SK-N-SH treated with all-trans-retinoic acid at 6 μM for 48 hours (cell line): ENCODE results near the gene PTPRCAP.

Experiments used
- ATAC-seq: fragments of 200-7000 bp; cut with Tn5 transposase; 3 replicates; pipeline ENCODE4 v1.9.1; 2020; ENCODE audit warnings: mild to moderate bottlenecking, moderate library complexity
- ARNTL ChIP-seq: fragments of 450-650 bp; formaldehyde crosslinking; IDR thresholded peaks from 2 replicates; pipeline ENCODE4 v1.5.0; 2020; ENCODE audit warnings: low read depth, mild to moderate bottlenecking, moderate library complexity, borderline replicate concordance
- BACH2 ChIP-seq: fragments of 250-450 bp; sonication (Bioruptor Pico); IDR thresholded peaks from 2 replicates; pipeline ENCODE4 v1.9.0; 2021; ENCODE audit warnings: mild to moderate bottlenecking, borderline replicate concordance
- CREB5 ChIP-seq: fragments of 250-450 bp; sonication (Bioruptor Pico); IDR thresholded peaks from 2 replicates; pipeline ENCODE4 v1.5.1; 2020; ENCODE audit warnings: low read depth, mild to moderate bottlenecking, moderate library complexity
- CSDC2 ChIP-seq: fragments of 250-450 bp; sonication (Bioruptor Pico); IDR thresholded peaks from 2 replicates; pipeline ENCODE4 v1.5.0; 2020; ENCODE audit warnings: mild to moderate bottlenecking, moderate library complexity
- CSRNP3 ChIP-seq: fragments of 250-450 bp; sonication (Bioruptor Pico); IDR thresholded peaks from 2 replicates; pipeline ENCODE4 v1.5.1; 2021; ENCODE audit warnings: mild to moderate bottlenecking, moderate library complexity
- ESRRG ChIP-seq: fragments of 250-450 bp; sonication (Bioruptor Pico); IDR thresholded peaks from 2 replicates; pipeline ENCODE4 v1.6.1; 2021; ENCODE audit warnings: mild to moderate bottlenecking
- GLIS3 ChIP-seq: fragments of 250-450 bp; sonication (Bioruptor Pico); IDR thresholded peaks from 2 replicates; pipeline ENCODE4 v1.5.0; 2020; ENCODE audit warnings: mild to moderate bottlenecking, moderate library complexity
- PPARA ChIP-seq: fragments of 250-450 bp; sonication (Bioruptor Pico); IDR thresholded peaks from 2 replicates; pipeline ENCODE4 v1.5.0; 2020; ENCODE audit warnings: mild to moderate bottlenecking, borderline replicate concordance
- RARB ChIP-seq: fragments of 250-450 bp; sonication (Bioruptor Pico); IDR thresholded peaks from 2 replicates; pipeline ENCODE4 v1.8.0; 2021; ENCODE audit warnings: mild to moderate bottlenecking, moderate library complexity
- TCF4 ChIP-seq: fragments of 250-450 bp; sonication (Bioruptor Pico); IDR thresholded peaks from 2 replicates; pipeline ENCODE4 v1.8.0; 2021; ENCODE audit warnings: mild to moderate bottlenecking, moderate library complexity, borderline replicate concordance
- TSHZ2 ChIP-seq: fragments of 250-450 bp; sonication (Bioruptor Pico); IDR thresholded peaks from 2 replicates; pipeline ENCODE4 v1.5.0; 2020; ENCODE audit warnings: mild to moderate bottlenecking, moderate library complexity
- ZC3H10 ChIP-seq: fragments of 250-450 bp; sonication (Bioruptor Pico); IDR thresholded peaks from 2 replicates; pipeline ENCODE4 v1.5.1; 2021; ENCODE audit warnings: mild to moderate bottlenecking, moderate library complexity
- ZFP3 ChIP-seq: fragments of 250-450 bp; sonication (Bioruptor Pico); IDR thresholded peaks from 2 replicates; pipeline ENCODE4 v1.5.0; 2020; ENCODE audit warnings: mild to moderate bottlenecking, moderate library complexity
- ZFP30 ChIP-seq: fragments of 450-650 bp; formaldehyde crosslinking; IDR thresholded peaks from 2 replicates; pipeline ENCODE4 v1.5.0; 2022; ENCODE audit warnings: mild to moderate bottlenecking, moderate library complexity
- ZNF565 ChIP-seq: fragments of 450-650 bp; formaldehyde crosslinking; conservative IDR thresholded peaks from 2 replicates; pipeline ENCODE4 v1.5.0; 2020; ENCODE audit warnings: low read depth, mild to moderate bottlenecking, moderate library complexity
- ZNF70 ChIP-seq: fragments of 450-650 bp; formaldehyde crosslinking; IDR thresholded peaks from 2 replicates; pipeline ENCODE4 v1.5.0; 2020; ENCODE audit warnings: mild to moderate bottlenecking, moderate library complexity
- TF ChIP-seq, protein P1 (sequence below): fragments of 250-450 bp; sonication (Bioruptor Pico); IDR thresholded peaks from 2 replicates; pipeline ENCODE4 v1.8.0; 2021; ENCODE audit warnings: low read depth, mild to moderate bottlenecking, moderate library complexity, borderline replicate concordance
- TF ChIP-seq, protein P2 (sequence below): fragments of 250-450 bp; sonication (Bioruptor Pico); IDR thresholded peaks from 2 replicates; pipeline ENCODE4 v1.8.0; 2020; ENCODE audit warnings: mild to moderate bottlenecking, moderate library complexity, borderline replicate concordance

Gene PTPRCAP

GRCh38 chr11:67470337-67471002 lies 33.0 kb upstream of the PTPRCAP start (continued):
- no peak for TF ChIP-seq CSRNP3
- TF ChIP-seq CSDC2: no peak
- TF ChIP-seq TSHZ2: no peak

GRCh38 chr11:67469508-67469811 lies 32.0 kb upstream of the PTPRCAP start:
- TF ChIP-seq ZFP30 (no peak), ESRRG (CRISPR knock-in tag) (0 out of 2 replicates have a peak, but pooled peaks have one; percentile 18)
- TF ChIP-seq, all 23 proteins: peak for 1
- no peak for ATAC-seq

DNA sequence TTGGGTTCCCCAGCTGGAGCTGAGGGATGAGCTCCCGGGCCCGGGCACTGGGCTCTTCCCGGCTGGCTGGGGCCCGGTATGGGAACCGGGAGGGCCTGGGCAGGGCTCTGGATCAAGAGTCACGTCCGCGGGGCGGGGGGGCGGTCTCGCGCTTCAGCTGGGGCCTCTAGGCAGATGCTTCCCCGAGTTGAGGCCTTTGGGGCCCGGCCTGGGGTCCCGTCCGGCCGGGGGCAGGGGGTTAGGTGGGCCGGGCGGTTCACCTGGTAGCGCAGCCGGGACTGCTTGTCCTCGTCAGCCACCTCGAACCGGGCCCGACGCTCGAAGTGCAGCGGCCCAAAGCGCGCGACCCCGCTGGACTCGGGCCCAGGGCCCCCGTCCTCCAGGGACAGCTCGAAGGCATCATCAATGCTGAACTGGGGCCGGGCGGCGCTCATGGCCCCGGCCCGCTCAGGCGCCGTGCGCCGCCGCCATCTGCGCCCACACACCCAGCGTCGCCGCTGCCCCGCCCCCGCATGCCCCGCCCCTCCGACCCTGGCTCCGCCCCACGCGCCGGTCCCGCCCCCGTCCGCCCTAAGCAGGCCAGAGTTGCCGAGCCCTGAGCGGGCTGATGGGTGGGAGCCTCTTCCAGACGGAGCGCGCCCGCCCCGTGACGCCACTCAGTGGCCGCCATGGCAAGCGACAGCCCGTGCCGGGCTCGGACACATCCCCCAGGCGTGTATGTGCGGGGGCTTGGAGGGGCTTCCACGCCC lies 31.5 kb upstream of the PTPRCAP start, which contains the start of gene TMEM134:
TMEM134 (minus strand) TSS at position 493 of the 749 bp plus-strand sequence; CDS start at position 434, 59 bp downstream.
- TF ChIP-seq ARNTL: no peak
- TF ChIP-seq ESRRG (CRISPR knock-in tag): no peak
- no peak for TF ChIP-seq ZC3H10 (CRISPR knock-in tag)
- TF ChIP-seq RARB (CRISPR knock-in tag): no peak
- no peak for TF ChIP-seq ZNF70 (CRISPR knock-in tag)
- no peak for TF ChIP-seq ZFP3 (CRISPR knock-in tag)
- TF ChIP-seq ZFP30: no peak
- TF ChIP-seq CSDC2: no peak
- no peak for TF ChIP-seq TCF4 (CRISPR knock-in tag)
- TF ChIP-seq ZNF565: no peak
- TF ChIP-seq TSHZ2: no peak
- no peak for TF ChIP-seq BACH2 (CRISPR knock-in tag)
- TF ChIP-seq GLIS3 (CRISPR knock-in tag): no peak
- TF ChIP-seq, protein P1, sequence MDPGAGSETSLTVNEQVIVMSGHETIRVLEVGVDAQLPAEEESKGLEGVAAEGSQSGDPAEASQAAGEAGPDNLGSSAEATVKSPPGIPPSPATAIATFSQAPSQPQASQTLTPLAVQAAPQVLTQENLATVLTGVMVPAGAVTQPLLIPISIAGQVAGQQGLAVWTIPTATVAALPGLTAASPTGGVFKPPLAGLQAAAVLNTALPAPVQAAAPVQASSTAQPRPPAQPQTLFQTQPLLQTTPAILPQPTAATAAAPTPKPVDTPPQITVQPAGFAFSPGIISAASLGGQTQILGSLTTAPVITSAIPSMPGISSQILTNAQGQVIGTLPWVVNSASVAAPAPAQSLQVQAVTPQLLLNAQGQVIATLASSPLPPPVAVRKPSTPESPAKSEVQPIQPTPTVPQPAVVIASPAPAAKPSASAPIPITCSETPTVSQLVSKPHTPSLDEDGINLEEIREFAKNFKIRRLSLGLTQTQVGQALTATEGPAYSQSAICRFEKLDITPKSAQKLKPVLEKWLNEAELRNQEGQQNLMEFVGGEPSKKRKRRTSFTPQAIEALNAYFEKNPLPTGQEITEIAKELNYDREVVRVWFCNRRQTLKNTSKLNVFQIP: no peak
- no peak for TF ChIP-seq PPARA (CRISPR knock-in tag)
- no peak for TF ChIP-seq CREB5 (CRISPR knock-in tag)
- TF ChIP-seq, protein P2, sequence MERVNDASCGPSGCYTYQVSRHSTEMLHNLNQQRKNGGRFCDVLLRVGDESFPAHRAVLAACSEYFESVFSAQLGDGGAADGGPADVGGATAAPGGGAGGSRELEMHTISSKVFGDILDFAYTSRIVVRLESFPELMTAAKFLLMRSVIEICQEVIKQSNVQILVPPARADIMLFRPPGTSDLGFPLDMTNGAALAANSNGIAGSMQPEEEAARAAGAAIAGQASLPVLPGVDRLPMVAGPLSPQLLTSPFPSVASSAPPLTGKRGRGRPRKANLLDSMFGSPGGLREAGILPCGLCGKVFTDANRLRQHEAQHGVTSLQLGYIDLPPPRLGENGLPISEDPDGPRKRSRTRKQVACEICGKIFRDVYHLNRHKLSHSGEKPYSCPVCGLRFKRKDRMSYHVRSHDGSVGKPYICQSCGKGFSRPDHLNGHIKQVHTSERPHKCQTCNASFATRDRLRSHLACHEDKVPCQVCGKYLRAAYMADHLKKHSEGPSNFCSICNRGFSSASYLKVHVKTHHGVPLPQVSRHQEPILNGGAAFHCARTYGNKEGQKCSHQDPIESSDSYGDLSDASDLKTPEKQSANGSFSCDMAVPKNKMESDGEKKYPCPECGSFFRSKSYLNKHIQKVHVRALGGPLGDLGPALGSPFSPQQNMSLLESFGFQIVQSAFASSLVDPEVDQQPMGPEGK (CRISPR knock-in tag): no peak
- ATAC-seq: peak; percentile 80
